Measurements from ENCODE around the gene TSPEAR. TPM values are rescaled to one million over a fixed set of nuclear protein-coding genes. Genes with fewer than 3 reads are reported as not detected.

TSPEAR gene
- total and polyA plus RNA-seq, 2 of the 13 experiments (the other 11 are each of a cell fraction or from before 2014, with no cell fraction given), result 0.07 to 0.32 TPM

GRCh38 chr21:44650973-44651675 is 60.2 kb downstream of the TSPEAR start:
- Histone ChIP-seq H3K27ac (ENCODE audit: extremely low read length, insufficient read depth, low read length) (no peak overlapping the region), H3K4me2 (ENCODE audit: low read depth, low read length) (no peak overlapping the region), H4K20me1 (ENCODE audit: insufficient read depth, low read length) (no peaks in the 10 kb centered on the region), H3K79me2 (ENCODE audit: insufficient read depth, low read length) (no peaks in the 10 kb centered on the region), H3K9ac (ENCODE audit: insufficient read depth, low read depth, low read length) (no peak overlapping the region), H3K27me3 (ENCODE audit: control insufficient read depth in 1 of 2, insufficient read depth in 2 of 2, low read length in 2 of 2) (peaks cover 5 to 40% of the 10 kb centered on the region in 2 experiments; a peak in 4 of 5 replicates), H3K4me3 (replicated peaks in 1 of 3; ENCODE audit: insufficient read depth in 1 of 3, low read depth in 2 of 3, low read length in 3 of 3) (no peak overlapping the region), H2AFZ (ENCODE audit: low read length) (no peak overlapping the region), H3K4me1 (ENCODE audit: insufficient read depth, low read length) (no peaks in the 10 kb centered on the region), H3K36me3 (replicated peaks in 1 of 2; ENCODE audit: control insufficient read depth in 1 of 2, insufficient read depth in 2 of 2, low read length in 2 of 2) (no peaks in the 10 kb centered on the region), H3K9me3 (ENCODE audit: low read length) (peaks cover 1% of the 10 kb centered on the region; the same call in 1 of the 2 replicates)
- BruUV-seq (replicated peaks), result no TSS peak
- intact Hi-C loops (cut with micrococcal nuclease; ENCODE audit: unreplicated experiment) (no loop called here), in situ Hi-C loops (cut with HindIII; ENCODE audit: extremely low pct_ligation_motif_present, low pct_unique_long_range_greater_than_20kb) (no loop called here)
- CTCF ChIA-PET (ENCODE audit: low intra/inter-chr PET ratio, low total read pairs), result no interaction called here
- WGBS (ENCODE audit: low lambda C conversion rate), result 43% methylated on average over 5 of the region's 12 CpGs
- FAIRE-seq (no peak), ATAC-seq (no peak), DNase-seq (ENCODE audit: low spot score) (no peak)
- 0 out of 2 replicates have a peak, but pooled peaks have one; percentile 2 for TF ChIP-seq HES4 (CRISPR knock-in tag; IDR thresholded peaks at IDR 0.05; ENCODE audit: borderline replicate concordance)
- TF ChIP-seq HMGA1 (CRISPR knock-in tag; conservative IDR thresholded peaks at IDR 0.05), result no peak
- POLR2A ChIA-PET, result no interaction called here

- POLR2A ChIA-PET, result no interaction called here
- in situ Hi-C loops (cut with HindIII; ENCODE audit: extremely low pct_ligation_motif_present, low pct_unique_long_range_greater_than_20kb) (no loop called here), intact Hi-C loops (cut with micrococcal nuclease; ENCODE audit: unreplicated experiment) (no loop called here)
- FAIRE-seq, result no peak
- H2AFZ ChIP-seq (ENCODE audit: low read length), result no peak overlapping the region
- H4K20me1 ChIP-seq (ENCODE audit: insufficient read depth, low read length), result no peaks in the 10 kb centered on the region
- no peaks in the 10 kb centered on the region for H3K36me3 ChIP-seq (replicated peaks in 1 of 2; ENCODE audit: control insufficient read depth in 1 of 2, insufficient read depth in 2 of 2, low read length in 2 of 2)
- no peak for DNase-seq (ENCODE audit: low spot score)
- H3K4me3 ChIP-seq (replicated peaks in 1 of 3; ENCODE audit: insufficient read depth in 1 of 3, low read depth in 2 of 3, low read length in 3 of 3), result no peak overlapping the region
- CTCF ChIA-PET (ENCODE audit: low intra/inter-chr PET ratio, low total read pairs), result no interaction called here
- BruUV-seq (replicated peaks), result no TSS peak
- H3K4me2 ChIP-seq (ENCODE audit: low read depth, low read length), result no peak overlapping the region
- H3K9ac ChIP-seq (ENCODE audit: insufficient read depth, low read depth, low read length), result no peak overlapping the region
- H3K4me1 ChIP-seq (ENCODE audit: insufficient read depth, low read length), result no peaks in the 10 kb centered on the region
- 54% methylated on average over 14 of the region's 20 CpGs for WGBS (ENCODE audit: low lambda C conversion rate)
- no peak for ATAC-seq
- H3K79me2 ChIP-seq (ENCODE audit: insufficient read depth, low read length), result no peaks in the 10 kb centered on the region
- peaks cover 5 to 40% of the 10 kb centered on the region in 2 experiments; a peak in 4 of 5 replicates for H3K27me3 ChIP-seq (ENCODE audit: control insufficient read depth in 1 of 2, insufficient read depth in 2 of 2, low read length in 2 of 2)
- peaks cover under 1% of the 10 kb centered on the region for H3K9me3 ChIP-seq (ENCODE audit: low read length)
- no peak overlapping the region for H3K27ac ChIP-seq (ENCODE audit: extremely low read length, insufficient read depth, low read length)
- TF ChIP-seq ZNF101 (CRISPR knock-in tag; IDR thresholded peaks at IDR 0.05; ENCODE audit: borderline replicate concordance, low read depth) (no peak), ZNF549 (CRISPR knock-in tag; IDR thresholded peaks at IDR 0.05) (no peak), SNAPC5 (CRISPR knock-in tag; IDR thresholded peaks at IDR 0.05; ENCODE audit: borderline replicate concordance) (no peak), MNT (IDR thresholded peaks at IDR 0.05) (peak; percentile 68), HINFP (CRISPR knock-in tag; IDR thresholded peaks at IDR 0.05; ENCODE audit: low read depth) (no peak), PHF20 (CRISPR knock-in tag; IDR thresholded peaks at IDR 0.05) (no peak), ZNF234 (CRISPR knock-in tag; conservative IDR thresholded peaks at IDR 0.05) (no peak), EHMT2 (IDR thresholded peaks at IDR 0.05; ENCODE audit: borderline replicate concordance, low read depth, low read length) (no peak), ZNF205 (CRISPR knock-in tag; IDR thresholded peaks at IDR 0.05) (no peak), CREB1 (IDR thresholded peaks at IDR 0.05) (peak; percentile 39; the same call in 1 of the 2 replicates), CREB1 (CRISPR knock-in tag; IDR thresholded peaks at IDR 0.05) (no peak), HDAC1 (CRISPR knock-in tag; IDR thresholded peaks at IDR 0.05) (no peak), TEAD3 (CRISPR knock-in tag; optimal IDR thresholded peaks at IDR 0.05; ENCODE audit: borderline replicate concordance) (no peak)
These were observed 61.0 kb downstream of the TSPEAR start for GRCh38 chr21:44650265-44650972.
